Measurements from ENCODE around the gene TIFAB.

TIFAB gene

GRCh38 chr5:135402031-135402430, 50.1 kb downstream of the TIFAB start:
- CTCF ChIA-PET: interaction anchor here (1.1 to 6.0 kb wide), 5 partner anchors 8 to 55 kb away, joined by 3 to 27 read pairs (median 4); no protein-coding TSS in a partner anchor
- TF ChIP-seq, protein P1, sequence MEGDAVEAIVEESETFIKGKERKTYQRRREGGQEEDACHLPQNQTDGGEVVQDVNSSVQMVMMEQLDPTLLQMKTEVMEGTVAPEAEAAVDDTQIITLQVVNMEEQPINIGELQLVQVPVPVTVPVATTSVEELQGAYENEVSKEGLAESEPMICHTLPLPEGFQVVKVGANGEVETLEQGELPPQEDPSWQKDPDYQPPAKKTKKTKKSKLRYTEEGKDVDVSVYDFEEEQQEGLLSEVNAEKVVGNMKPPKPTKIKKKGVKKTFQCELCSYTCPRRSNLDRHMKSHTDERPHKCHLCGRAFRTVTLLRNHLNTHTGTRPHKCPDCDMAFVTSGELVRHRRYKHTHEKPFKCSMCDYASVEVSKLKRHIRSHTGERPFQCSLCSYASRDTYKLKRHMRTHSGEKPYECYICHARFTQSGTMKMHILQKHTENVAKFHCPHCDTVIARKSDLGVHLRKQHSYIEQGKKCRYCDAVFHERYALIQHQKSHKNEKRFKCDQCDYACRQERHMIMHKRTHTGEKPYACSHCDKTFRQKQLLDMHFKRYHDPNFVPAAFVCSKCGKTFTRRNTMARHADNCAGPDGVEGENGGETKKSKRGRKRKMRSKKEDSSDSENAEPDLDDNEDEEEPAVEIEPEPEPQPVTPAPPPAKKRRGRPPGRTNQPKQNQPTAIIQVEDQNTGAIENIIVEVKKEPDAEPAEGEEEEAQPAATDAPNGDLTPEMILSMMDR (IDR thresholded peaks at IDR 0.05; ENCODE audit: control extremely low read depth, extremely low read depth, low read depth, missing control alignments): no peak
- no peak for DNase-seq (ENCODE audit: extremely low spot score)
- POLR2A ChIA-PET: no interaction called here

DNA sequence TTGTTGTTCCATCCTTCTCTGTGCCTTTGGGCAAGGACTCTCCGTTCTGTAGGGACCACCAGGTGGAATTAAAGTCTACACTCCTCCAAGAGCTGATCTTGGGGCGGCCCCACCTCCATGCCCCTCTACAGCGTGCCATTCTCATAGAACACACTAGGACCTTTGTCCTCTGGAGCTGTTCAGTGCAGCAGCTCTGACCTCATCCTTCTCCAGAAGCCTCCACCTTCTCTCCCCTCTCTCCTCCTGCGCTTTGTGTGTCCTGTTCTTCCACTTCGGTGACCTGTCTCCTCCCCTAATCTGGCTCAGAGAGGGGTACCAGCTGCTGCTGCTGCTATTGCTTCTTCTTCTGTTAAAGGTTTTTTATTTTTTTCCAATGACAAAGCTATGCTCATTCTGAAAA, 51.3 kb downstream of the TIFAB start:
- TF ChIP-seq, protein P1 (IDR thresholded peaks at IDR 0.05; ENCODE audit: control extremely low read depth, extremely low read depth, low read depth, missing control alignments): no peak
- CTCF ChIA-PET: interaction anchor here (1.1 to 6.0 kb wide), 4 partner anchors 9 to 56 kb away, joined by 3 to 27 read pairs (median 6); no protein-coding TSS in a partner anchor
- no peak for DNase-seq (ENCODE audit: extremely low spot score)
- POLR2A ChIA-PET: no interaction called here

- POLR2A ChIA-PET: interaction anchor here (1.0 kb wide), 1 partner anchor 37 kb away, joined by 3 read pairs; no protein-coding TSS in a partner anchor
- CTCF ChIA-PET: interaction anchor here (0.9 to 1.1 kb wide), 2 partner anchors 22 to 24 kb away, joined by 3 to 5 read pairs; no protein-coding TSS in a partner anchor
- TF ChIP-seq, protein P1 (IDR thresholded peaks at IDR 0.05; ENCODE audit: control extremely low read depth, extremely low read depth, low read depth, missing control alignments): no peak
- DNase-seq (ENCODE audit: extremely low spot score): no peak
Measured at GRCh38 chr5:135399794-135400542, 52.2 kb downstream of the TIFAB start.

DNA sequence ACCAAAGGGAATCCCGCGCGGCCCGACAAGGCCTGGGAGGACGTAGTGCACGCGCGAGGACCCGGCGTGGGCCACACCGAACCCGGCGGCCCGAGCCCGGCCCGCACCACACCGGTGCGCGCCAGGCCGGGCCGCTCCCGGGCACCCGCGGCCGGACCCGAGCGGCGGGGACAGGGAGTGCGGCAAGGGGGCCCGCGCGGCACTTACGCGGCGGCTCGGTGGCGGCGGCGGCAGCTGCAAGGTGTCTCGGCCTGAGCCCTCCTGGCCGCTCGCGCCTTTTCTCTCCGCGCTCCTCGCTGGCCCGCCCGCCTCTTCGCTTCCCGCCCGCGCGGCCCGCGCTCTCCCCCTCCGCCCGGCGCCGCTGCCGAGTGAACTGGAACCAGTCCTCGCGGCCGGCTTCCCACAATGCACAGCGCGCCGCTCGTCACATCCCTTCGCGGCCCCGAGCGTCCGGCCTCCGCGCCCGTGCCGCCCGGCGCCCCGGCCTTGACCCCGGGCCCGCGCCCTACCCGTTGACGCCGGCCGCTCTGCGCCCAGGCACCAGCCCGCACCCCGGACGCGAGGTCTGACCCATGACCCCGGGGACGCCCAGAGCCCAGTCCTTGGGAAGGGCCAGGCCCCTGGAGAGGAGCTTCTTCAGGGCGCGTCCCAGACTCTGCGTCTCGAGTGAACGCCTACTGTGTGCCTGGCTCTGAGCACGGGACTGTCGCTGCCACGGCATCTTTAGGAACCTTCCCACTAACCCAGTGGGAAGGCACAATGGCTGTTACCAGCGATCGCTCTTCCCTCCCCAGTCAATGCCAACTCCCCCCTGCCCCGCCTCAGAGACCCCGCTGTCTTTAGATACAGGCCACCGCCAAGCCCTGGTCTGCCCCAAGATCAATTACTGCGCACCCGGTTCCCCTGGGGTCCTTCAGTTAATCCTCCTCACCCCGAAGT, 53.0 kb downstream of the TIFAB start, which contains the start of gene MACROH2A1:
Gene MACROH2A1, minus strand, starts transcription at position 377 of the 939 bp plus-strand sequence. CDS start 10,138 bp downstream, outside the sequence.
- TF ChIP-seq, protein P1 (IDR thresholded peaks at IDR 0.05; ENCODE audit: control extremely low read depth, extremely low read depth, low read depth, missing control alignments): no peak
- DNase-seq (ENCODE audit: extremely low spot score): peak; percentile 92
- ChIA-PET POLR2A (interaction anchor here (1.0 kb wide), 1 partner anchor 38 kb away, joined by 3 read pairs; no protein-coding TSS in a partner anchor), CTCF (interaction anchor here (0.9 to 1.1 kb wide), 2 partner anchors 21 to 25 kb away, joined by 3 to 5 read pairs; no protein-coding TSS in a partner anchor)

DNA sequence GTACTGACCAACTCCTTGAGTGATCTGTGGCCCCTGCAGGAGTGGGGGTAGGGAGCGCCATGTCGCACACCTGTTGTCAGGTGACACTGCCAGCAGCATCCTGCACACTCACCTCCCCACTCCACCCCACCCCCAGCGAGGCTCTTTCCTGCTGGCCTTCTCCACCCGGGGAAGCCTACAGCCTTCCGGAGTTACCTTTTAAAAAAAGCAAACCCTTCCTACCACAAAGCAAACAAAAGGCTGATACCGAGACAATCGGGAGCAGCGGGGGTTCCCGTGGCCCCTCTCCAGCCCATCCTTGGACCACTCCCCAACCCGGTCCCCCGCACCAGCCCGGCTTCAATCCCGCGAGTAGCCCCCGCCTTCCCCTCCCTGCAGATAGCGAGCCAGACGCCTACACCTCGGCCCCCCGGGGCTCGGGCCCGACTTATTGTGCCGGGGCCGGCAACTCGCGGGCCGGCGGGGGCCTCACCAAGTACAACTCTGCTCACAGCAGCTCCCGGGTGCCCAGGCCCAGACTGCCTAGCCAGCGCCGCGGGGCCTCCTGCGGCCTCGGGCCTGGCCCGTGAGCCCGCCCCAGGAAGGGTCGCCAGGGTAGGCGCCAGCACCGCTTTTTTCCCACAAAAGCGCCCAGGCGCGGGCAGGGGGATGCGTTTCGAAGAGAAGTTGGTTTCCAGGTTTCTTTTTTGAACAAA, 53.8 kb downstream of the TIFAB start:
- peak; percentile 38 for DNase-seq (ENCODE audit: extremely low spot score)
- CTCF ChIA-PET: interaction anchor here (1.7 kb wide), 1 partner anchor 10 kb away, joined by 4 read pairs; no protein-coding TSS in a partner anchor
- TF ChIP-seq, protein P1 (IDR thresholded peaks at IDR 0.05; ENCODE audit: control extremely low read depth, extremely low read depth, low read depth, missing control alignments): no peak
- POLR2A ChIA-PET: no interaction called here
